ENCODE measurements around the gene HCN2. TPM values are rescaled to one million over a fixed set of nuclear protein-coding genes. Genes with fewer than 3 reads are reported as not detected.
"Not testable (repeated sequence)": the region's sequence is repeated elsewhere in the genome, so short reads cannot be mapped to it uniquely, and the experiment has no call there.

HCN2 gene
- total RNA-seq, 2 experiments from 2014 or later: 1.0 to 1.2 TPM

GRCh38 chr19:595326-596262, 5.9 kb downstream of the HCN2 start:
- Mint-ChIP-seq H3K36me3 (no peaks in the 10 kb centered on the region), H3K27me3 (peaks cover 14% of the 10 kb centered on the region), H3K4me1 (no peaks in the 10 kb centered on the region), H3K4me3 (no peak overlapping the region), H3K9me3 (no peaks in the 10 kb centered on the region), H3K27ac (no peak overlapping the region)
- POLR2A ChIA-PET: no interaction called here
- ATAC-seq (ENCODE audit: low read depth): no peak
- no peak for DNase-seq

DNA sequence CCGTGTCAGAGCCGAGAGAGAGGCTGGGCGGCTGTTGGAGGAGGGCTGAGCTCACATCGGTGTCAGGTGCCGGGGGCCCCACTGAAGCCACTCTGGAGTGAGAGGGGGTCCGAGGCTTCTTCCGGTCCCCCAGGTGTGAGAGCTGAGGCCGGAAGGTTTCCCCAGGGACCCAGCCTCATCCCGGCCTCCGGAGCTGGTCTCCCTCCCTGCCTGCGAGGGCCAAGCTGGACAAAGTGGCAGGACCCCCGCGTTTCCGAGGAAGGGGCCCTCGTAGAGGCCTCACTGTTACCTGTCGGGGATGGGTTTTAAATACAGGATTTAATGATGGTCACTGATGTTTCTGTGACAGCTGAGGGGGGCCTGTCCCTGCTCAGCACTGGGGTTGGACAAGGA, 6.6 kb downstream of the HCN2 start:
- Mint-ChIP-seq H3K27me3 (peaks cover 11% of the 10 kb centered on the region), H3K4me3 (no peak overlapping the region), H3K36me3 (no peaks in the 10 kb centered on the region), H3K4me1 (no peaks in the 10 kb centered on the region), H3K9me3 (no peaks in the 10 kb centered on the region), H3K27ac (no peak overlapping the region)
- DNase-seq (no peak), ATAC-seq (ENCODE audit: low read depth) (no peak)
- POLR2A ChIA-PET: no interaction called here

DNA sequence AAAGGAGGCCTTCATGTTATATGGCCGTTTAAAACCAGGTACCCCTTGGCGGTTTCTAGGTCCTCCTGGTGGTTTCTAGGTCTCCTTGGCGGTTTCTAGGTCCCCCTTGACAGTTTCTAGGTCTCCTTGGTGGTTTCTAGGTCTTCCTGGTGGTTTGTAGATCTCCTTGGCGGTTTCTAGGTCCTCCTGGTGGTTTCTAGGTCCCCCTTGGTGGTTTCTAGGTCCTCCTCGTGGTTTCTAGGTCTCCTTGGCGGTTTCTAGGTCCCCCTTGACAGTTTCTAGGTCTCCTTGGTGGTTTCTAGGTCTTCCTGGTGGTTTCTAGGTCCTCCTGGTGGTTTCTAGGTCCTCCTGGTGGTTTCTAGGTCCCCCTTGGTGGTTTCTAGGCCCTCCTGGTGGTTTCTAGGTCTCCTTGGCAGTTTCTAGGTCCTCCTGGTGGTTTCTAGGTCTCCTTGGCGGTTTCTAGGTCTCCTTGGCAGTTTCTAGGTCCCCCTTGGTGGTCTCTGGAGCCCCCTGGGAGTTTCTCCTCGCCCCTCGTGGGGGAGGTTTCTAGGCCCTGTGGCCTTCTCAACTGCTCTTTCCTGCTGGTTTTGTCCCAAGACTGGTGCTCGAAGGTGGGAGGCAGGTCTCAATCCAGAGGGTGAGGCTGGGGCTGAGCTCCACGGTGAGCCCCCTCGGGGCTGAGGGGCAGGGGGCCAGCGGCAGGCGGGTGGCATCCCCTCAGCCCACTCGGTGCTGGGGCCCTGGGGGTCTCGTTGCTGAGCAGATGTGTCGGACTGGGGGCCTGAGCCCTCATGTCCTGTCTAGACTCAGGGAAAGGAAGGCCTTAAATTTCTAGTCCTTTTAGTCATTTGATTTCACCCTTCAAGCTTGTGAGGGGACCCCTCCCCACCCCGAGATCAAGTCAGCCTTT, 8.0 kb downstream of the HCN2 start:
- Mint-ChIP-seq H3K36me3 (no peaks in the 10 kb centered on the region), H3K27me3 (peaks cover 9% of the 10 kb centered on the region), H3K4me3 (no peak overlapping the region), H3K4me1 (peaks cover 1% of the 10 kb centered on the region), H3K9me3 (no peaks in the 10 kb centered on the region), H3K27ac (no peak overlapping the region)
- ATAC-seq (ENCODE audit: low read depth) (no peak), DNase-seq (no peak)
- POLR2A ChIA-PET: no interaction called here

- POLR2A ChIA-PET: no interaction called here
- Mint-ChIP-seq H3K27ac (no peak overlapping the region), H3K4me3 (no peak overlapping the region), H3K9me3 (peaks cover 1% of the 10 kb centered on the region), H3K36me3 (no peaks in the 10 kb centered on the region), H3K4me1 (peaks cover 7% of the 10 kb centered on the region), H3K27me3 (no peaks in the 10 kb centered on the region)
- DNase-seq: no peak
- no peak for ATAC-seq (ENCODE audit: low read depth)
These were observed 11.6 kb downstream of the HCN2 start for GRCh38 chr19:601310-601709.

DNA sequence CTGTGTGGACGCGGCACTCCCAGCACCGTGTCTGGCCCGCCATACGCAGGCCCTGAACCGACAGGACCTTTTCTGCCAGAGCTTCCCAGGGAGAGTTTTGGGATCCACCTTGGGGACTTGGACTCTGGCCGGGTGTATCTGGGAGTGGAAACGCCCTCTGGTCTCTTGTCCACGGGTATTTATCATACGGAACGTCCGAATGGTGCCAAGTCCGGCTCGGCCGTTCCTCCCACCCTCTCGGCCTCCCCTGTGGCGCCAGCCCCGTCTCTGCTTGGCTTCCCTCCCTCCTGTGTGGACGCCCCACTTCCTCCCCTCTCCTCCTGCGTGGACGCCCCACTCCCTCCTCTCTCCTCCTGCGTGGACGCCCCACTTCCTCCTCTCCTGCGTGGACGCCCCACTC, 12.1 kb downstream of the HCN2 start:
- Mint-ChIP-seq H3K27me3 (no peaks in the 10 kb centered on the region), H3K27ac (no peak overlapping the region), H3K36me3 (no peaks in the 10 kb centered on the region), H3K4me1 (peaks cover 7% of the 10 kb centered on the region), H3K4me3 (no peak overlapping the region), H3K9me3 (peaks cover 1% of the 10 kb centered on the region)
- POLR2A ChIA-PET: no interaction called here
- no peak for DNase-seq
- ATAC-seq (ENCODE audit: low read depth): no peak

GRCh38 chr19:602391-603301, 13.0 kb downstream of the HCN2 start:
- peaks cover 1% of the 10 kb centered on the region for H3K9me3 Mint-ChIP-seq
- H3K4me3 Mint-ChIP-seq: no peak overlapping the region
- H3K27me3 Mint-ChIP-seq: no peaks in the 10 kb centered on the region
- no peak overlapping the region for H3K27ac Mint-ChIP-seq
- POLR2A ChIA-PET: no interaction called here
- no peak for ATAC-seq (ENCODE audit: low read depth)
- no peaks in the 10 kb centered on the region for H3K36me3 Mint-ChIP-seq
- H3K4me1 Mint-ChIP-seq: peaks cover 8% of the 10 kb centered on the region
- DNase-seq: no peak

- H3K4me3 Mint-ChIP-seq; H3K27me3 Mint-ChIP-seq; DNase-seq; ATAC-seq (ENCODE audit: low read depth); H3K27ac Mint-ChIP-seq; H3K9me3 Mint-ChIP-seq; POLR2A ChIA-PET; H3K4me1 Mint-ChIP-seq; H3K36me3 Mint-ChIP-seq: not testable (repeated sequence)
These were observed 13.6 kb downstream of the HCN2 start for GRCh38 chr19:603302-603639.

- H3K27ac Mint-ChIP-seq; H3K27me3 Mint-ChIP-seq; POLR2A ChIA-PET; H3K36me3 Mint-ChIP-seq; ATAC-seq (ENCODE audit: low read depth); H3K9me3 Mint-ChIP-seq; H3K4me1 Mint-ChIP-seq; H3K4me3 Mint-ChIP-seq; DNase-seq: not testable (repeated sequence)
These were observed 14.1 kb downstream of the HCN2 start for GRCh38 chr19:603779-604178.

DNA sequence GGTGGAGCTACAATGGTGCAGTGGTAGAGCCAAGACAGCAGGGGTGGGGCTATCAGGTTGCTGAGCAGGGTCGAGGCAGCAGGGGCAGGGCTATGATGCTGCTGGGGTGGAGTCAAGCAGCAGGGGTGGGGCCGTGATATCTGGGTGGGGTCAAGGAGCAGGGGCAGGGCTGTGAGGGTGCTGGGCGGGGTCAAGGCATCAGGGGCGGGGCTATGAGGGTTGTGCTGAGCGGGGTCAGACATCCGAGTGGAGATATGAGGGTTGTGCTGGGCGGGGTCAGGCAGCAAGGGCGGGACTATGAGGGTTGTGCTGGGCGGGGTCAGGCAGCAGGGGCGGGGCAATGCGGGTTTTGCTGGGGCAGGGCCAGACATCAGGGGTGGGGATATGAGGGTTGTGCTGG, 14.7 kb downstream of the HCN2 start:
- Mint-ChIP-seq H3K4me1 (peaks cover 8% of the 10 kb centered on the region), H3K4me3 (peak overlapping the region; percentile 17), H3K36me3 (no peaks in the 10 kb centered on the region), H3K27ac (peak overlapping the region; percentile 71), H3K27me3 (no peaks in the 10 kb centered on the region), H3K9me3 (peaks cover 1% of the 10 kb centered on the region)
- DNase-seq (peak; percentile 62), ATAC-seq (ENCODE audit: low read depth) (peak; percentile 51)
- POLR2A ChIA-PET: no interaction called here

DNA sequence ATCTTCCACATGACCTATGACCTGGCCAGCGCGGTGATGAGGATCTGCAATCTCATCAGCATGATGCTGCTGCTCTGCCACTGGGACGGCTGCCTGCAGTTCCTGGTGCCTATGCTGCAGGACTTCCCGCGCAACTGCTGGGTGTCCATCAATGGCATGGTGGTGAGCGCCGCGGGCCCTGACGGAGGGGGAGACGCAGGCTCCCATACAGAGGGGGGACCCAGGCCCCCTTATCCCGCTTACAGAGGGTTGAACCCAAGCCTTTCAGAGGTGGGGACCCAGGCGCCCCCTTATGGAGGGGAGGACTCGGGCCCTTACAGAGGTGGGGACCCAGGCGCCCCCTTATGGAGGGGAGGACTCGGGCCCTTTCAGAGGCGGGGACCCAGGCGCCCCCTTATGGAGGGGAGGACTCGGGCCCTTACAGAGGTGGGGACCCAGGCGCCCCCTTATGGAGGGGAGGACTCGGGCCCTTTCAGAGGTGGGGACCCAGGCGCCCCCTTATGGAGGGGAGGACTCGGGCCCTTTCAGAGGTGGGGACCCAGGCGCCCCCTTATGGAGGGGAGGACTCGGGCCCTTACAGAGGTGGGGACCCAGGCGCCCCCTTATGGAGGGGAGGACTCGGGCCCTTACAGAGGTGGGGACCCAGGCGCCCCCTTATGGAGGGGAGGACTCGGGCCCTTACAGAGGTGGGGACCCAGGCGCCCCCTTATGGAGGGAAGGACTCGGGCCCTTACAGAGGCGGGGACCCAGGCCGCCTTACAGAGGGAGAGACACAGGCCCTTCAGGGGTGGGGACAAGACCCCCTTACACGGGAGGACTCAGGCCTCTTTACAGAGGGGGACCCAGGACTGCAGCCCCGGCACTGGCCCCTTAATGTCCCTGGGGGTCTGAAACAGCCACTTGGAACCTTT, 15.6 kb downstream of the HCN2 start:
- peak overlapping the region; percentile 71 for H3K4me3 Mint-ChIP-seq
- ATAC-seq (ENCODE audit: low read depth) (peak; percentile 46), DNase-seq (peak; percentile 59)
- POLR2A ChIA-PET, H3K27me3 Mint-ChIP-seq, H3K9me3 Mint-ChIP-seq, H3K36me3 Mint-ChIP-seq: not testable (repeated sequence)
- peak overlapping the region; percentile 85 for H3K27ac Mint-ChIP-seq
- peaks cover 11% of the 10 kb centered on the region for H3K4me1 Mint-ChIP-seq

- ATAC-seq (ENCODE audit: low read depth): no peak
- H3K4me1 Mint-ChIP-seq: peaks cover 17% of the 10 kb centered on the region
- POLR2A ChIA-PET: no interaction called here
- H3K4me3 Mint-ChIP-seq: no peak overlapping the region
- peaks cover 1% of the 10 kb centered on the region for H3K9me3 Mint-ChIP-seq
- no peak for DNase-seq
- H3K36me3 Mint-ChIP-seq: no peaks in the 10 kb centered on the region
- H3K27me3 Mint-ChIP-seq: no peaks in the 10 kb centered on the region
- H3K27ac Mint-ChIP-seq: no peak overlapping the region
These were observed 17.8 kb downstream of the HCN2 start for GRCh38 chr19:607301-608154.

Measured in activated naive CD8-positive, alpha-beta T cell treated with anti-CD3 and anti-CD28 coated beads, Interleukin-2, amount 10 ng/mL, durations not matched to agents 7 days and 5 days (primary cell).